Measurements from ENCODE around the gene PDLIM4.
A peak's percentile ranks its signal among the peaks of the same experiment; 100 is the strongest.

Gene PDLIM4

GRCh38 chr5:132268769-132269551 lies 11.5 kb downstream of the PDLIM4 start:
- peak; percentile 2 for DNase-seq

GRCh38 chr5:132269635-132270334 lies 12.3 kb downstream of the PDLIM4 start:
- DNase-seq = no peak

- no peak for DNase-seq
Observed at GRCh38 chr5:132270335-132270665, 12.8 kb downstream of the PDLIM4 start.

- DNase-seq = no peak
Observed at GRCh38 chr5:132270706-132271105, 13.2 kb downstream of the PDLIM4 start.

GRCh38 chr5:132271251-132272246 lies 14.1 kb downstream of the PDLIM4 start:
- DNase-seq = no peak

GRCh38 chr5:132272311-132273210 lies 15.1 kb downstream of the PDLIM4 start:
- DNase-seq = peak; percentile 75

GRCh38 chr5:132273631-132274030 lies 16.1 kb downstream of the PDLIM4 start:
- no peak for DNase-seq

GRCh38 chr5:132274050-132274792 lies 16.7 kb downstream of the PDLIM4 start:
- DNase-seq = no peak

- no peak for DNase-seq
Observed at GRCh38 chr5:132275367-132276220, 18.1 kb downstream of the PDLIM4 start.

GRCh38 chr5:132277256-132277655 lies 19.8 kb downstream of the PDLIM4 start:
- DNase-seq = no peak

- no peak for DNase-seq
Observed at GRCh38 chr5:132277971-132278853, 20.7 kb downstream of the PDLIM4 start.

GRCh38 chr5:132279801-132280200 lies 22.3 kb downstream of the PDLIM4 start:
- DNase-seq = no peak

- no peak for DNase-seq
Observed at GRCh38 chr5:132280371-132281240, 23.1 kb downstream of the PDLIM4 start.

GRCh38 chr5:132281856-132282614 lies 24.5 kb downstream of the PDLIM4 start:
- no peak for DNase-seq

GRCh38 chr5:132283423-132284043 lies 26.0 kb downstream of the PDLIM4 start:
- DNase-seq = no peak

GRCh38 chr5:132289097-132289496 lies 31.6 kb downstream of the PDLIM4 start:
- DNase-seq = no peak

GRCh38 chr5:132291026-132291425 lies 33.5 kb downstream of the PDLIM4 start:
- no peak for DNase-seq
